ENCODE results near the gene RIT2. TPM values are rescaled to one million over a fixed set of nuclear protein-coding genes. Genes with fewer than 3 reads are reported as not detected.

Gene RIT2
- total RNA-seq, 4 donors from 2014 or later: not detected

DNA sequence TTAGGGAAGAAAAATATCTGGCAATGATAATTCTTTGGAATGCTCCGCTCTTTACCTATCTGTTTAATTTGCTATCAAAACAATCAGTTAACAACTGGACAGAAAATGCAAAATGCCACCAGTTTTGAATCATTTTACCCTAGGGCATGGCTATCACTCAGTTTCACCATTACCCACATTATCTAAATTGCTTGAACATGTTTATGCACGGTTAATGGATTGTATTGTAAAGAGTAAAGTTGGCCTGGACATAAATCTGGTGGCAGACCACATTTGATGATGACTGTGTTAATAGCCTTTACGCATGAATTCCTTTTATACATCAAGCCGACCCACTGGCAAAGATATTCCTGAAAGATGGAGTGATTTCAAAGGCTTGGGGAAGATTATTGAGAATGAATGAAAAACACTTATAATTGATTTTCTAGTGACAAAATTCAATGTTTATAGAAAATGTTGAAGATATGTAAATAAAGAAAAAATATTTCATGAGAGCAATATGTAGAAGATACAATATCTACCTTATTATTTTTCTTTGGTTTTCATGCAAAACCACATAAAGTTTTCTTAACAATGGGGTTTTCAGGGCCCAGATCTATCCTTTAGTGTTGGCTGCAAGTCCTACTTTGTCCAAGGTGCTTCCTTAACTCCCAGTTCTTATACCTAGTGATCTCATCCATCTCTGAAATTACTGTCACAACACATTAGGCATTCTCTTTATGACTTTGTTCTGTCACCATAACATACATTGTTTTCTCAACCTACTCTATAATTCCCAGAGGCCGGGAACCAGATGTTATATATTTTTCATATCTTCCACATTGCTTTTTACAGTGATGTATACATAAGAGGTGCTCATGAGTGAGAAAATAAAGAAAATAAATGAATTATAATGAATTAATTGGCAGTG, 265.1 kb downstream of the RIT2 start:
- no peaks in the 10 kb centered on the region for H3K9me3 ChIP-seq
- DNase-seq (ENCODE audit: extremely low spot score): no peak
- WGBS: 83% methylated on average over 5 of the region's 5 CpGs
- no peaks in the 10 kb centered on the region for H3K36me3 ChIP-seq
- H3K27ac ChIP-seq (replicated peaks in 1 of 4): no peak overlapping the region
- intact Hi-C loops (cut with DNase I): no loop called here
- TF ChIP-seq, protein P1, sequence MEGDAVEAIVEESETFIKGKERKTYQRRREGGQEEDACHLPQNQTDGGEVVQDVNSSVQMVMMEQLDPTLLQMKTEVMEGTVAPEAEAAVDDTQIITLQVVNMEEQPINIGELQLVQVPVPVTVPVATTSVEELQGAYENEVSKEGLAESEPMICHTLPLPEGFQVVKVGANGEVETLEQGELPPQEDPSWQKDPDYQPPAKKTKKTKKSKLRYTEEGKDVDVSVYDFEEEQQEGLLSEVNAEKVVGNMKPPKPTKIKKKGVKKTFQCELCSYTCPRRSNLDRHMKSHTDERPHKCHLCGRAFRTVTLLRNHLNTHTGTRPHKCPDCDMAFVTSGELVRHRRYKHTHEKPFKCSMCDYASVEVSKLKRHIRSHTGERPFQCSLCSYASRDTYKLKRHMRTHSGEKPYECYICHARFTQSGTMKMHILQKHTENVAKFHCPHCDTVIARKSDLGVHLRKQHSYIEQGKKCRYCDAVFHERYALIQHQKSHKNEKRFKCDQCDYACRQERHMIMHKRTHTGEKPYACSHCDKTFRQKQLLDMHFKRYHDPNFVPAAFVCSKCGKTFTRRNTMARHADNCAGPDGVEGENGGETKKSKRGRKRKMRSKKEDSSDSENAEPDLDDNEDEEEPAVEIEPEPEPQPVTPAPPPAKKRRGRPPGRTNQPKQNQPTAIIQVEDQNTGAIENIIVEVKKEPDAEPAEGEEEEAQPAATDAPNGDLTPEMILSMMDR (IDR thresholded peaks at IDR 0.05): no peak
- no peak for TF ChIP-seq POLR2A (IDR thresholded peaks at IDR 0.05; ENCODE audit: low read depth)
- no peak for TF ChIP-seq EP300 (IDR thresholded peaks at IDR 0.05)
- TF ChIP-seq POLR2AphosphoS5 (IDR thresholded peaks at IDR 0.05): no peak
- no peak overlapping the region for H3K4me3 ChIP-seq
- no peaks in the 10 kb centered on the region for H3K27me3 ChIP-seq
- no peaks in the 10 kb centered on the region for H3K4me1 ChIP-seq

DNA sequence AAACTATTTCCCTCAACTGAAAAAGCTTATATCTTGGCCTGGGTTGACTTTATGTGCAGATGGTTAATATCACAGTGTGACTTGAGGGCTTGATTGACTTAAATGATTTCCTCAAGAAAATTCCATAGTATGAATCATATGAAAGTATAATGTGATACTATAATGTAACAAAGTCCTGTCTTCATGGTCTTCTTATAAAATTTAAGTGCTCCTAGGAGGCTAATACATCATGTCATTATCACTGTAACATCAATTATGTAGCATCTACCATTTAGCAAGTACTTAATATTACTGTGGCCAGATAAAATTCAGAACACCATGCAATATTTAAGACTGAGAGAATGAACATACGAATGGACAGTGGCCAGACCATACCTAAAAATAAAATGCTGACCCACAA, 276.1 kb downstream of the RIT2 start:
- Histone ChIP-seq H3K9me3 (no peaks in the 10 kb centered on the region), H3K4me3 (no peak overlapping the region), H3K4me1 (no peaks in the 10 kb centered on the region), H3K36me3 (no peaks in the 10 kb centered on the region), H3K27ac (replicated peaks in 1 of 4) (no peak overlapping the region), H3K27me3 (no peaks in the 10 kb centered on the region)
- TF ChIP-seq POLR2A (IDR thresholded peaks at IDR 0.05; ENCODE audit: low read depth) (no peak), EP300 (IDR thresholded peaks at IDR 0.05) (no peak), POLR2AphosphoS5 (IDR thresholded peaks at IDR 0.05) (no peak)
- intact Hi-C loops (cut with DNase I): no loop called here
- 60% methylated on average over 1 of the region's 1 CpG for WGBS
- no peak for DNase-seq (ENCODE audit: extremely low spot score)

GRCh38 chr18:42838546-42839145, 276.8 kb downstream of the RIT2 start:
- no peak for DNase-seq (ENCODE audit: extremely low spot score)
- TF ChIP-seq EP300 (IDR thresholded peaks at IDR 0.05) (no peak), POLR2AphosphoS5 (IDR thresholded peaks at IDR 0.05) (no peak), POLR2A (IDR thresholded peaks at IDR 0.05; ENCODE audit: low read depth) (no peak)
- TF ChIP-seq, protein P1 (IDR thresholded peaks at IDR 0.05): no peak
- no peaks in the 10 kb centered on the region for H3K27me3 ChIP-seq
- intact Hi-C loops (cut with DNase I): no loop called here
- no peaks in the 10 kb centered on the region for H3K9me3 ChIP-seq
- H3K36me3 ChIP-seq: no peaks in the 10 kb centered on the region
- no peak overlapping the region for H3K27ac ChIP-seq (replicated peaks in 1 of 4)
- H3K4me1 ChIP-seq: no peaks in the 10 kb centered on the region
- WGBS: 85% methylated on average over 5 of the region's 5 CpGs
- H3K4me3 ChIP-seq: no peak overlapping the region

GRCh38 chr18:42830936-42831335, 284.5 kb downstream of the RIT2 start:
- H3K27ac ChIP-seq (replicated peaks in 1 of 4): no peak overlapping the region

DNA sequence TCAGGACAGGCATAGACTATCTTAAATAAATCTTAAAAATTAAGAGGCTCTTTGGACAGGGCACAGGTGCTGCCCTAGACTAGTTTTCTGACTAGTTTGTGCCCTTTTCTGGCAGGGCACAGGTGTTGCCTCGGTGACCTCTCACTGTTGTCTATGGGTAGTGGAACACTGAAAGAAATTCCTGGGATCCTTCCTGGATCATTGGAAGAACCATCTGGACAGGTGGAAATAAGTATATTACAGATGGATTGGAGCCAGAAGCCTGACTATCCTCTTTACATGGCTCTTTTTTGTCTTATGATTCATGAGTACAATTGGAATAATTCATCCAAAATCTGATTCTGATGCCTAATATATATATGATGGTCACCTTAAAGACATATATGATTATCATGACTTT, 286.6 kb downstream of the RIT2 start:
- Histone ChIP-seq H3K9me3 (no peaks in the 10 kb centered on the region), H3K27ac (replicated peaks in 1 of 4) (no peak overlapping the region), H3K4me3 (no peak overlapping the region), H3K36me3 (no peaks in the 10 kb centered on the region), H3K4me1 (no peaks in the 10 kb centered on the region), H3K27me3 (no peaks in the 10 kb centered on the region)
- no peak for DNase-seq (ENCODE audit: extremely low spot score)
- TF ChIP-seq, protein P1 (IDR thresholded peaks at IDR 0.05): no peak
- TF ChIP-seq EP300 (IDR thresholded peaks at IDR 0.05) (no peak), POLR2A (IDR thresholded peaks at IDR 0.05; ENCODE audit: low read depth) (no peak), POLR2AphosphoS5 (IDR thresholded peaks at IDR 0.05) (no peak)
- intact Hi-C loops (cut with DNase I): no loop called here
- WGBS: 100% methylated on average over 1 of the region's 1 CpG

More at GRCh38 chr18:42830936-42831335, 284.5 kb downstream of the RIT2 start:
- H3K36me3 ChIP-seq: no peaks in the 10 kb centered on the region
- no peak overlapping the region for H3K4me3 ChIP-seq
- intact Hi-C loops (cut with DNase I): no loop called here
- no peaks in the 10 kb centered on the region for H3K27me3 ChIP-seq
- H3K4me1 ChIP-seq: no peaks in the 10 kb centered on the region
- H3K9me3 ChIP-seq: no peaks in the 10 kb centered on the region
- DNase-seq (ENCODE audit: extremely low spot score): no peak
- TF ChIP-seq EP300 (IDR thresholded peaks at IDR 0.05) (no peak), POLR2AphosphoS5 (IDR thresholded peaks at IDR 0.05) (no peak), POLR2A (IDR thresholded peaks at IDR 0.05; ENCODE audit: low read depth) (no peak)
- TF ChIP-seq, protein P1 (IDR thresholded peaks at IDR 0.05): no peak

Measured in esophagus muscularis mucosa (tissue), 4 donors.